ENCODE measurements around the gene BCL2L12.

DNA sequence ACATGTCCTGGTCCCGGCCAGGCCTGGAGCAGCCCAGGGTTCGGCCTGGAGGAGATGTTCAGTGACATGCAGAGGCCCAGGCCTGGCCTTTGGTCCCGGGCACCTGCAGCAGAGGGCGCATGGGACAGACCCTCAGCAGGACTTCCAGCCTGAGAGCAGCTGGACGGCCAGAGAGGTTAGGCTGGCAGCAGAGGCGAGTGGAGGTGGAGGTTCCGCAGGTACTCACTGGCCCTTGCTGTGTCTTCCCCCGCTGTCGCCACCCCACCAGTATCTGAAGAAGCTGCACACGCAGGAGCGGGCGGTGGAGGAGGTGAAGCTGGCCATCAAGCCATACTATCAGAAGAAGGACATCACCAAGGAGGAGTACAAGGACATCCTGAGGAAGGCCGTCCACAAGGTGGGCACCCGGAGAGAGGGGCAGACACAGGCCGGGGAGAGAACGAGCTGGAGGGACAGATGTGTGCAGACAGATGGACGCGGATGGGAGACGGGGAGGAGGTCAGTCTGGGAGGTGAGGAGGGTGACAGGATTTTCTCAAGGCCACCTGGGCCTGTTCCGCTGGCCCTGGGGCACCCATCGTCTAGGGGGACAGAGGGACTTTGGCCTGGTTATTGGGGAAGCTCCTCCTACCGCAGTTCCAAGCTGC is 8.1 kb upstream of the BCL2L12 start:
- TF ChIP-seq, protein P1, sequence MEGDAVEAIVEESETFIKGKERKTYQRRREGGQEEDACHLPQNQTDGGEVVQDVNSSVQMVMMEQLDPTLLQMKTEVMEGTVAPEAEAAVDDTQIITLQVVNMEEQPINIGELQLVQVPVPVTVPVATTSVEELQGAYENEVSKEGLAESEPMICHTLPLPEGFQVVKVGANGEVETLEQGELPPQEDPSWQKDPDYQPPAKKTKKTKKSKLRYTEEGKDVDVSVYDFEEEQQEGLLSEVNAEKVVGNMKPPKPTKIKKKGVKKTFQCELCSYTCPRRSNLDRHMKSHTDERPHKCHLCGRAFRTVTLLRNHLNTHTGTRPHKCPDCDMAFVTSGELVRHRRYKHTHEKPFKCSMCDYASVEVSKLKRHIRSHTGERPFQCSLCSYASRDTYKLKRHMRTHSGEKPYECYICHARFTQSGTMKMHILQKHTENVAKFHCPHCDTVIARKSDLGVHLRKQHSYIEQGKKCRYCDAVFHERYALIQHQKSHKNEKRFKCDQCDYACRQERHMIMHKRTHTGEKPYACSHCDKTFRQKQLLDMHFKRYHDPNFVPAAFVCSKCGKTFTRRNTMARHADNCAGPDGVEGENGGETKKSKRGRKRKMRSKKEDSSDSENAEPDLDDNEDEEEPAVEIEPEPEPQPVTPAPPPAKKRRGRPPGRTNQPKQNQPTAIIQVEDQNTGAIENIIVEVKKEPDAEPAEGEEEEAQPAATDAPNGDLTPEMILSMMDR (IDR thresholded peaks at IDR 0.05) = no peak
- no peak for TF ChIP-seq EZH2 (IDR thresholded peaks at IDR 0.05; ENCODE audit: borderline replicate concordance, insufficient read depth, low read depth, low read length, poor library complexity, severe bottlenecking)

All from B cell (primary cell).